Measurements from ENCODE around the gene ONECUT1. TPM values are rescaled to one million over a fixed set of nuclear protein-coding genes. Genes with fewer than 3 reads are reported as not detected.

The ONECUT1 gene
- total RNA-seq, 1 experiment from 2014 or later = 1.3 TPM

- Histone ChIP-seq H3K4me1 (ENCODE audit: control insufficient read depth in 1 of 2, insufficient read depth in 2 of 2, low read length in 2 of 2) (peaks cover 2 to 9% of the 10 kb centered on the region in 2 experiments; a peak in 2 of 4 replicates), H3K36me3 (ENCODE audit: control insufficient read depth in 1 of 2, insufficient read depth in 2 of 2, low read length in 2 of 2) (no peaks in the 10 kb centered on the region), H3K9ac (ENCODE audit: low read length) (no peak overlapping the region), H4K20me1 (ENCODE audit: insufficient read depth) (no peaks in the 10 kb centered on the region), H3K4me2 (ENCODE audit: low read length) (no peak overlapping the region), H3K79me2 (ENCODE audit: insufficient read depth, low read length) (no peaks in the 10 kb centered on the region), H3K4me3 (replicated peaks in 1 of 2; ENCODE audit: low read depth in 1 of 2, low read length in 2 of 2) (no peak overlapping the region), H3K27me3 (ENCODE audit: insufficient read depth, low read length) (no peaks in the 10 kb centered on the region), H3K27ac (ENCODE audit: low read depth, low read length) (no peak overlapping the region), H3K9me3 (ENCODE audit: control insufficient read depth in 1 of 2, insufficient read depth in 1 of 2, low read depth in 1 of 2, low read length in 2 of 2) (no peaks in the 10 kb centered on the region), H2AFZ (ENCODE audit: low read depth, low read length, poor library complexity, severe bottlenecking) (no peak overlapping the region), H3K9me2 (ENCODE audit: insufficient read depth) (no peaks in the 10 kb centered on the region)
- DNase-seq (ENCODE audit: low read depth, low spot score) (no peak), ATAC-seq (no peak)
- ChIA-PET POLR2A (no interaction called here), CTCF (no interaction called here), RAD21 (ENCODE audit: low non-redundant PET in 1 of 2, low total read pairs in 2 of 2, uncharacterized antibody in 2 of 2, unreplicated experiment in 2 of 2) (no interaction called here)
- intact Hi-C loops (cut with micrococcal nuclease) = no loop called here
- TF ChIP-seq ZNF274 (IDR thresholded peaks at IDR 0.05; ENCODE audit: low read depth, low read length) = no peak
- TF ChIP-seq YY1 (IDR thresholded peaks at IDR 0.05; ENCODE audit: extremely low read depth, insufficient replicate concordance, low read depth, low read length) = no peak
- no peak for TF ChIP-seq TCF7L2 (IDR thresholded peaks at IDR 0.05; ENCODE audit: borderline replicate concordance, extremely low read depth, insufficient read depth, insufficient read length)
- TF ChIP-seq REST (IDR thresholded peaks at IDR 0.05; ENCODE audit: low read depth) = no peak
- no peak for TF ChIP-seq ZBTB33 (IDR thresholded peaks at IDR 0.05; ENCODE audit: extremely low read depth, insufficient replicate concordance, low read length)
- TF ChIP-seq FOSL1 (IDR thresholded peaks at IDR 0.05; ENCODE audit: low read depth) = no peak
- no peak for TF ChIP-seq SRF (IDR thresholded peaks at IDR 0.05; ENCODE audit: low read depth)
- no peak for TF ChIP-seq POLR2A (IDR thresholded peaks at IDR 0.05; ENCODE audit: borderline replicate concordance, extremely low read depth, insufficient read depth, insufficient read length)
- no peak for TF ChIP-seq CBX3 (IDR thresholded peaks at IDR 0.05; ENCODE audit: low read depth)
- no peak for TF ChIP-seq POLR2AphosphoS5 (IDR thresholded peaks at IDR 0.05; ENCODE audit: low read depth, low read length)
- TF ChIP-seq CEBPB (IDR thresholded peaks at IDR 0.05; ENCODE audit: low read depth) = no peak
- no peak for TF ChIP-seq EGR1 (IDR thresholded peaks at IDR 0.05; ENCODE audit: low read depth)
- no peak for TF ChIP-seq SP1 (IDR thresholded peaks at IDR 0.05; ENCODE audit: low read depth)
- no peak for TF ChIP-seq ZFX (IDR thresholded peaks at IDR 0.05)
- no peak for TF ChIP-seq ELF1 (IDR thresholded peaks at IDR 0.05; ENCODE audit: borderline replicate concordance, low read depth)
- TF ChIP-seq EZH2 (IDR thresholded peaks at IDR 0.05) = no peak
- no TSS peak for BruUV-seq (replicated peaks)
Observed at GRCh38 chr15:52788099-52788986, 1.8 kb downstream of the ONECUT1 start.

Data from HCT116 (cell line).